ENCODE measurements around the gene BLOC1S5.

The BLOC1S5 gene, protein sequence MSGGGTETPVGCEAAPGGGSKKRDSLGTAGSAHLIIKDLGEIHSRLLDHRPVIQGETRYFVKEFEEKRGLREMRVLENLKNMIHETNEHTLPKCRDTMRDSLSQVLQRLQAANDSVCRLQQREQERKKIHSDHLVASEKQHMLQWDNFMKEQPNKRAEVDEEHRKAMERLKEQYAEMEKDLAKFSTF

DNA sequence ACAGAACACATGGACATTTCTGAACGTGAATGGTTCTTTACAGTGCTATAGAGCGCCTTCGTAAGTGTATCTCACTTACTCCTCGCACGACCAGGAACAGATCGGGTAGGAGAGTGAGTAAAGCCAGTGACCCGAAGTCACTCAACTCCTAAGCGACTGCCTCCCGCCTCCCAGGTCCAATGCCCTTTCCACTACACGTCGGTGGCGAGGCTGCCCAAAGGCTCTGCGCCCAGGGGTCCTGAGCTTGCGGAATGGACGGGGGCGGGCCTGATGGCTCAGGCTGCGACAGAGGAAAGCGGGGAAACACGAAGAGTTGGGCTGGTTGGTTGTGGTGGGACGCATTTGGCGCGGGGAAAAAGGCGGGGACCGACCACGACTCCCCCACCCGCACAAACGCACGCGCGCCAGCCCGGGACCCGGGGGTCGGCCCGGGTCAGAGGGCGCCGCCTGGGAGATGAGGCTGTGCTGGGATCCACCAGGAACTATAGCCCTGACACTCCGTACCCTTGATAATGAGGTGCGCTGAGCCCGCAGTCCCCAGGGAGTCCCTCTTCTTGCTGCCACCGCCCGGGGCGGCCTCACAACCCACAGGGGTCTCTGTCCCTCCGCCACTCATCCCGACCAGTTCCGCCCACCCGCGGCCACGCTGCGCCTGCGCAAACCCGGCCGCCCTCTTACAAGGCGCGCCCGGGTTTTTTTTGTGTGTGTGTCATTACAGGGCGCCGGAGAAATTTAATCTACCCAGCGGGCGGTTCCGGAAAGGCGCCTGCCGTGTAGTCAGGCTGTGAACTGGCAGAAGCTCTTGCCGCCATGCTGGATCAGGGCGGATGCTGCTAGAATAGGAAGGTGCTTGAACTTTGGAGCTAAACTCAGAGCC, at the start of gene BLOC1S5:
Gene BLOC1S5 (minus strand): TSS at position 629 of the 877 bp plus-strand sequence. CDS start 13 bp downstream, at position 616.
- intact Hi-C loops (cut with micrococcal nuclease) = loop anchor here (1.0 to 10.0 kb wide), 3 partner anchors 38 to 371 kb away; partner anchors contain the start of genes EEF1E1 and SLC35B3
- H3K27ac Mint-ChIP-seq = peak within 1 kb of the TSS; percentile 93
- no peaks in the 10 kb centered on the region for H3K9me3 Mint-ChIP-seq
- no peaks in the 10 kb centered on the region for H3K27me3 Mint-ChIP-seq
- H3K36me3 Mint-ChIP-seq (ENCODE audit: low read depth) = peaks cover 21% of the 10 kb centered on the region
- H3K4me1 Mint-ChIP-seq (ENCODE audit: low read depth) = peaks cover 13% of the 10 kb centered on the region
- peak within 1 kb of the TSS; percentile 87 for H3K4me3 Mint-ChIP-seq

DNA sequence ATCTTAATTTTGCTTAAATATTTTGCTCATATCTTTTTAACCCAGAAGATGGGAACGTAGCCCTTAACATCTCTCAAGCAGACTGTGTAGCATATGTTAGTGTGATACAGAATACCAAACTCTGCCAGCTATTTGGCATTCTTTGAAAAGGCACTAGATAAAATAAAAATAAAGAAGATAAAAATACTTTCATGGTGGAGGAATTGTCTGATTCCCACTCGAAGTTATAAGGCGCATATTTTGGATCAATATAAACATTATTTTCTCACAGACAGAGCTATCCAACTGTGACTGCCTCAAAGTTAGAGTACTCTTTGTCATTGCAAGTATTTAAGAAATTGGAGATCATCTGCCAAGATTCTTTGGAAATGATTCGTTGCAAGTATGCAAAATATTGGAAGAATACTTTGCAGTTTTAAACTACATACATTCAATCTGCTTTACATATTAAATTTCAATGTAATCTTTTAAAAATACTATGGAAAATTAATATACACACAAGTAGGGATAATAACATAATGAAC, 49.0 kb upstream of the BLOC1S5 start:
- Mint-ChIP-seq H3K36me3 (ENCODE audit: low read depth) (no peaks in the 10 kb centered on the region), H3K9me3 (no peaks in the 10 kb centered on the region), H3K27ac (no peak overlapping the region), H3K27me3 (peaks cover 5% of the 10 kb centered on the region), H3K4me3 (no peak overlapping the region), H3K4me1 (ENCODE audit: low read depth) (no peaks in the 10 kb centered on the region)
- intact Hi-C loops (cut with micrococcal nuclease) = no loop called here

DNA sequence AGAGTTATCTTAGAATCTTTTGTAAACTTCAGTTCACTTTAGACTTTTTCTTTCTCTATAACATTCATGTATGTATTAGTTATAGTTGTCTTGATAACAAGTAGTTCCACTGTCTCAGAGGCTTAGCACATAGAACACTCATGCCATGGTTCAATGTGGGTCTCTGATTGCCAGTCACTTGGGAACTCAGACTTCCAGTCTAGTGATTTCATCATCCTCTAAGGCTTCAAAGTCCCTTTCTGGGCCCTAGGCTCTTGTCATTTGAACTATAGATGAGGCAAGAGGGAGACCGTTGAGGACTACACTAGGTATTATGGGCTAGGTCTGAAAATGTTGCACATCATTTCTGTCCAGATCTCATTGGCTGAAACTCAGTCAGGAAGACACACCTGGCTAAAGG, 46.5 kb upstream of the BLOC1S5 start:
- no peak overlapping the region for H3K27ac Mint-ChIP-seq
- no peaks in the 10 kb centered on the region for H3K36me3 Mint-ChIP-seq (ENCODE audit: low read depth)
- intact Hi-C loops (cut with micrococcal nuclease) = no loop called here
- peaks cover 5% of the 10 kb centered on the region for H3K27me3 Mint-ChIP-seq
- H3K4me1 Mint-ChIP-seq (ENCODE audit: low read depth) = no peaks in the 10 kb centered on the region
- peaks cover 9% of the 10 kb centered on the region for H3K9me3 Mint-ChIP-seq
- no peak overlapping the region for H3K4me3 Mint-ChIP-seq

DNA sequence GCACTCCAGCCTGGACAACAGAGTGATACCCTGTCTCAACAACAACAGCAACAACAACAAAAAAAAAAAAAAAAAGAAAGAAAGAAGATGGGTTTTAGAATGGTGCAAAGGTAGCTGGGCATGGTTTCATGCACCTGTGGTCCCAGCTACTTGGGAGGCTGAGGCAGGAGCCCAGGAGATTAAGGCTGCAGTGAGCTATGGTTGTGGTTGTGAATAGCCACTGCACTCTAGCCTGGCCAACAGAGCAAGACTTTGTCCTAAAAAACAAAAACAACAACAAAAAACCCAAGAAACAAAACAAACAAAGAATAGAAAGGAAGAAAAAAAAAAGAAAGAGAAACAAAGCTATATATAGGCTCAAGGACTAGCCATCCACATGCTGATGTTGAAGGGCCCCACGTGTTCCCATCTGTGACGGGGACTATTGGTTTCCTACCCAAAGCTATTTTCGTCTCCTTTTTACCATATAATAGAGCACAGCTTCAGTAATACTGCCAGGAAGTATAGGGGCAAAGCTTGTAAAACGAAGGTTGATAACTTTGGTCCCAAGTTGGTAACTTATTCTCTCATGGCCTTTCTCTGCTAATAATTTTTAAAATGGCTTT, 46.0 kb upstream of the BLOC1S5 start:
- H3K4me3 Mint-ChIP-seq = no peak overlapping the region
- no peaks in the 10 kb centered on the region for H3K4me1 Mint-ChIP-seq (ENCODE audit: low read depth)
- H3K27me3 Mint-ChIP-seq = peaks cover 5% of the 10 kb centered on the region
- no peak overlapping the region for H3K27ac Mint-ChIP-seq
- intact Hi-C loops (cut with micrococcal nuclease) = no loop called here
- peaks cover 9% of the 10 kb centered on the region for H3K9me3 Mint-ChIP-seq
- no peaks in the 10 kb centered on the region for H3K36me3 Mint-ChIP-seq (ENCODE audit: low read depth)

DNA sequence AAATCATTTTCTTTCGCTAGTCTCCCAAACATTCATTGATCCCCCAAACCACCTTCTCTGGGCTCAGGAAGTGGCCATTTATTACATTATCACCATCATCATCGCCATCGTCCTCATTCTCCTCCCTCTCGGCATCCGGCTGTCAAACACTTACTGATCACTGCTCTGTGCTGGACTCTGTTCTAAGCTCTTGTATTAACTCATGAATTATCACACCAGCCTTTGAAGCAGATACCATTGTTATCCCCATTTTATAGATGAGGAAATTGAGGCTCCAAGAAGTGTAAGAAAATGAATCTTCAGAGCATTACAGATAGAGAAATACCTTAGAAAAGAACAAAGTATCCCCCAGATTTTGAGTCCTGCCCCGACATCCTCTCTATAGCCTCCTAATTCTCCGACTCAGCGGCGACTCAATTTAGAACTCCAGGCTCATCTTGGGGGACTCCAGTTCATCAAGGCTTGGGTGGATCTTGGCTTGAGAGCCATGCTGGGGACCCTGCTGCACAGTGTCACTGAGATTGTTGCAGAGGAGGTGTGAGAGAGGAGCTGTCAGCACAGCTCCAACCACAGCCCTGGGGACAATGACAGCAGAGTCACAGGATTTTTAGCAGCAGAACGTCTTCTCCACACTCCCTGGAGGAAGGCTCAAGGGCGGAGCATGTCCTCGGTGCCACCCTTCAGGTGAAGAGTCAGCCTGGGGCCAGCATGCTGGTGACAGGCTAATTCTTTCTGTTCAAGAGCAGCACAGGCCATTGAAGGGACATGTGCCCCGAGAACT, 44.8 kb upstream of the BLOC1S5 start:
- Mint-ChIP-seq H3K4me3 (no peak overlapping the region), H3K27ac (no peak overlapping the region), H3K36me3 (ENCODE audit: low read depth) (no peaks in the 10 kb centered on the region), H3K27me3 (peaks cover 5% of the 10 kb centered on the region), H3K9me3 (peaks cover 9% of the 10 kb centered on the region), H3K4me1 (ENCODE audit: low read depth) (no peaks in the 10 kb centered on the region)
- intact Hi-C loops (cut with micrococcal nuclease) = loop anchor here (10.0 kb wide), 1 partner anchor 326 kb away; the partner anchor contains the start of gene SLC35B3

DNA sequence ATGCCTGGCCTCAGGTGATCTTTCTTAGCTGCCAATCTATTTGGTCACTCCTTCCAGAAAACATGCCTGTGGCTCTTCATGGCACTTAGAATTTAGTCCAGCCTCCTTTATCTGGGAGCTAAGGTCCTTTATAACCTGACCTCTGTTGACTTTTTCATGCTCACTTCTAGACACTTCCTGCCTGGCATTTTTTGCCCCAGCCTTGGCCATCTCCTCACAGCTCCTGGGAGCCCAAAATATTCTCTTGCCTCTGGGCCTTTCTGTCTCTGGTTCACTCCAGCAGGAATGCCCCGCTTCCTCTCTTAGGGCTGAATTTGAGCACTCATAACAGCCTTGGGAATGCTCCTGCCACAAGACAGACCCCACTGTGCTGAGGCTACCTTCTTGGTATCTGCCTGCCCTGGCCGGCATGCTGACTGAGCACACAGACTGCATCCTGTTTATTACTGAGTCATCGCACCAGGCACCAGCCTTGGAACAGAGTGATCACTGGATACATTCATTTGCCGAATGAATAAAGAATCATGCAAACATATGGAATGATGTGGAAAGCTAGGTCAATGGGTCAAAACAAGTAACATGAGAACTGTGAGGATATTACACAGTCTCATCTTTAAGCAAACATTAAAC, 44.0 kb upstream of the BLOC1S5 start:
- Mint-ChIP-seq H3K27ac (no peak overlapping the region), H3K27me3 (peaks cover 6% of the 10 kb centered on the region), H3K9me3 (peaks cover 9% of the 10 kb centered on the region), H3K36me3 (ENCODE audit: low read depth) (no peaks in the 10 kb centered on the region), H3K4me1 (ENCODE audit: low read depth) (no peaks in the 10 kb centered on the region), H3K4me3 (no peak overlapping the region)
- intact Hi-C loops (cut with micrococcal nuclease) = loop anchor here (10.0 kb wide), 1 partner anchor 327 kb away; the partner anchor contains the start of gene SLC35B3

DNA sequence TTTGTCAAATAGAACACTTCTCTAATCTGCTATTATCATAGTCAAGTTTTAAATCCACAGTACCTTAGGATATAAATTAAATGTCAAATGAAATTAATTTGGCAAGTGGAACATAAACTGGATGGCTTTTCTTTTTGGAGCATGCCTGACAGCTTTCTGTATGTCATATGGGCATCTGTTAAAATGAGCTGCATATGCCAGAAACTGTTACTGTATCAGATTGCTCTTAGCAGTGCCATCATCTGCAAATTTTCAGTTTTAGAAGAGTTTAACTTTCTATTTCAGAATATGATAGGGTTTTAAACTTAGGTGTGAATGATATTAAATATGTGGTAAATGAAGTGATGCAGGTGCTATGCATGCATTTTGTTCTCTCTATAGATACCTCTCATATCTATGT, 41.6 kb upstream of the BLOC1S5 start:
- H3K27me3 Mint-ChIP-seq = peaks cover 6% of the 10 kb centered on the region
- H3K27ac Mint-ChIP-seq = no peak overlapping the region
- intact Hi-C loops (cut with micrococcal nuclease) = loop anchor here (10.0 kb wide), 1 partner anchor 329 kb away; the partner anchor contains the start of gene SLC35B3
- H3K9me3 Mint-ChIP-seq = peaks cover 9% of the 10 kb centered on the region
- H3K4me1 Mint-ChIP-seq (ENCODE audit: low read depth) = peaks cover 7% of the 10 kb centered on the region
- no peak overlapping the region for H3K4me3 Mint-ChIP-seq
- peaks cover 7% of the 10 kb centered on the region for H3K36me3 Mint-ChIP-seq (ENCODE audit: low read depth)

DNA sequence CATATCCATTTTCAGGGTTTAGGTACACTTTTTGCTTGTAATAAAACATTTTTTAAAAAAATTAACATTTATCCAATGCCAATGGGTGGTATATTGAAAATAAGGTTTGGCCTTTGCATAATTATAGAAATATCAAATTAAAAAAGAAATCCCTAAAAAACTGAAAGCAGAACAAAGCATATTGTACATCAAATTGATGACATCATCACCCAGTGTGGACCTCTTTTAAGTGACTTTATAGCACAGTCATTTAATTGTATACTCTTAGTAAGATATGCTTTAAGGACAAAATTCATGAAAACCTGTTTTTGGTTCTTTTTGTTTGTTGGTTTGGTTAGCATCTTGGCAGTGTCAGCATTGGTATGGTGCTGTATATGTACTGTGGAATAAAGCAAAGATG, 39.5 kb upstream of the BLOC1S5 start:
- Mint-ChIP-seq H3K36me3 (ENCODE audit: low read depth) (peaks cover 7% of the 10 kb centered on the region), H3K27ac (no peak overlapping the region), H3K4me1 (ENCODE audit: low read depth) (peaks cover 20% of the 10 kb centered on the region), H3K9me3 (peaks cover 9% of the 10 kb centered on the region), H3K27me3 (peaks cover 3% of the 10 kb centered on the region), H3K4me3 (no peak overlapping the region)
- intact Hi-C loops (cut with micrococcal nuclease) = loop anchor here (10.0 kb wide), 1 partner anchor 331 kb away; the partner anchor contains the start of gene SLC35B3

DNA sequence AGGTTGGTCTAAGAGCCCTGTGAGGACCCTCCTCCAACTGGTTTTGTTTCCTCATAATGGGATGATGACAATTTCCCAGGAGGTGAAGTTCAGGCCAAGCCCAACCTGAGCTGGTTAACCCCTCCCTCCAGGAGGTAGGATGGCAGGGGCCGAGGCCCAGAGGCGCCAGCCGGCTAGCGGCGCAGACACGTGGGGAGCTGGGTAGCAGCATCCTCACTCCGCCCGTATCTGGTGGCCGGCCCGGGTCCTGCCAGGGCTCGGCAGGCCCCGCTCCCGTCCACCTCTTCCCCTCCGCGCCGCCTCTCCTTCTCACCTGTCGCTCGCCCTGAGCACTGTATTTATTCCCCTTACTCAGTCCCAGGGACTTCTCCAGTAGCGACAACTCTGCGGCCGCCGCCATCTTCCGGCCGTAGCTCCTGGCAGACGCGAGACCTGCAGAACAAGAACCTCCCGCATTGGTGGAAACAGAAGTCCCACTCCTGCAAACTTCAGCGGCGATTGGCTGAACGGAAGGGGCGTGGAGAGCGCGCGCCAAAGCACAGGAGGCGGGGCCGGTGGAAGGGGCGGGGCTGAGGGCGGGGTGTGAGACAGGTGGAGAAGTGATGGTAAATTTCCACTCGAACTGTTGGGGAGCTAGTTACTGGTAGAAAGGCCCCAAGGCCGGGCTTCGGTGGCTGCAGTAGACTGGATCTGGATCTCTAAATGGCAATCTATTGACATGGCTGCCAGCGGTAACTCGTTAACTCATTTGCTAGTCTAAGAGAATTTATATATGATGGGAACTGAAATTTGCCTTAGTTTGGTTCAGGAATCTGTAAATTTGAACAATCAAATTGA, 38.2 kb upstream of the BLOC1S5 start, which contains the start of gene EEF1E1:
Gene EEF1E1 (minus strand): TSS at position 427 of the 837 bp plus-strand sequence. CDS start 27 bp downstream, at position 400.
- Mint-ChIP-seq H3K27ac (peak within 1 kb of the TSS; percentile 79), H3K36me3 (ENCODE audit: low read depth) (peaks cover 7% of the 10 kb centered on the region), H3K27me3 (peaks cover 1% of the 10 kb centered on the region), H3K4me1 (ENCODE audit: low read depth) (peaks cover 20% of the 10 kb centered on the region), H3K4me3 (peak within 1 kb of the TSS; percentile 96), H3K9me3 (peaks cover 6% of the 10 kb centered on the region)
- intact Hi-C loops (cut with micrococcal nuclease) = loop anchor here (1.0 to 10.0 kb wide), 2 partner anchors 38 to 332 kb away; partner anchors contain the start of genes BLOC1S5 and SLC35B3

DNA sequence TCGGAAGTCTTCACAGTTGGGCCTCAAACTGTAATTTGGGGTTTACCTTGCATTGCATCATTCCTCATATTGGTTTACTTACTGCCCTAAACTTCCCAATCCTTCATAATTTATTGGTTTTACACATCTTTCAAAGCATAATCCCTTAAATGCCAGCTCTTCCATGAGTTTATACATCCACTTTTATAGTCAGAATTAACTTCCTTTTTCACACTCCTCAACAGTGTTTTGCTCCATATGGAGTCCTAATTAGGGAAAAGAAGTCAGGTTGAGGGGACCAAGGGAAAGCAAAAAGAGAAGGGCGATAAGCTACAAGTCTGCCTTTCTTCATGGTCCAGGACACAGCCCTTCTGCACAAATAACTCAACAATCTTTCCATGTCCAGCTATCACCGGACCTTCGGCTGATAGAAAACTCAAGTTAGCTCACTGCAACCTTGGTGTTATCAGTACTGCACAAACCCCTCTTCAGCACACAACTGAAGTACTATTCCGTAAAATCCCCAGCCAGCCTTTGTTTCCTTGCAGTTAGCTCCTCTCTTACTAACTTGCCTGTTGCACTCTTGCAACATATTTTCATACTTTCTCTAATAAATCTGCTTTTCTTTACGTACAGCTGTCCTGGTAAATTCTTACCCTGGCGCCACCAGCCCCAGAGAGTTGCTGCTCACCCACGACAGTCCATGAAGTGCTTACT, 36.1 kb upstream of the BLOC1S5 start:
- H3K9me3 Mint-ChIP-seq = no peaks in the 10 kb centered on the region
- H3K27ac Mint-ChIP-seq = no peak overlapping the region
- peaks cover 1% of the 10 kb centered on the region for H3K27me3 Mint-ChIP-seq
- H3K4me1 Mint-ChIP-seq (ENCODE audit: low read depth) = peaks cover 20% of the 10 kb centered on the region
- H3K4me3 Mint-ChIP-seq = no peak overlapping the region
- H3K36me3 Mint-ChIP-seq (ENCODE audit: low read depth) = peaks cover 26% of the 10 kb centered on the region
- intact Hi-C loops (cut with micrococcal nuclease) = loop anchor here (10.0 kb wide), 1 partner anchor 334 kb away; the partner anchor contains the start of gene SLC35B3

DNA sequence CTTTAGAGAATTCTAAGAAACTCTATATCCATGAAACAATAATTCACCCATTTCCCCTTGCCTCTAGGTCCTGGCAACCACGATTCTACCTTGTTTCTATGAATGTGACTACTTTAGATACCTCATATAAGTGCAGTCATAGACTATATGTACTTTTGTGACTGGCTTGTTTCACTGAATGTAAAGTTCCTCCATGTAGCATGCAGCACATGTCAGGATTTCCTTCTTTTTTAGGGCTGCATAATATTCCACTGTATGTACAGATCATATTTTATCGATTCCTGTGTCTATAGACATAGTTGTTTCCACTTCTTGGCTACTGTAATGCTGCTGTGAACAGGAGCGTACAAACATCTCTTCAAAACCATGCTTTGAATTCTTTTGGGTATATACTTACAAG, 26.5 kb upstream of the BLOC1S5 start:
- Mint-ChIP-seq H3K4me1 (ENCODE audit: low read depth) (peaks cover 21% of the 10 kb centered on the region), H3K36me3 (ENCODE audit: low read depth) (peaks cover 70% of the 10 kb centered on the region)
- intact Hi-C loops (cut with micrococcal nuclease) = no loop called here

More for the DNA sequence above, 26.5 kb upstream of the BLOC1S5 start:
- Mint-ChIP-seq H3K27me3 (no peaks in the 10 kb centered on the region), H3K9me3 (peaks cover 8% of the 10 kb centered on the region), H3K27ac (no peak overlapping the region), H3K4me3 (no peak overlapping the region)
